Fibroblast of the aortic adventitia (primary cell): ENCODE measurements around the gene VPS39. TPM values are rescaled to one million over a fixed set of nuclear protein-coding genes. Genes with fewer than 3 reads are reported as not detected.

Source experiments
- DNase-seq: peaks from one replicate; pipeline ENCODE4 v3.0.0-alpha.2; 2010; ENCODE audit warnings: low read depth
- H3K4me3 ChIP-seq: 2 replicates; pipeline ENCODE4 v1.5.1; 2011; ENCODE audit warnings: low read depth, mild to moderate bottlenecking, control low read depth, low read length, moderate library complexity
- total RNA-seq: library from RNA; depleted of rRNA; stranded (reverse); fragments of >200 nt; gene quantifications from 2 replicates; pipeline ENCODE4 v1.2.3, GENCODE V29; 2012; ENCODE audit warnings: low replicate concordance
- TF ChIP-seq, protein P1 (sequence below): IDR thresholded peaks from 2 replicates; pipeline ENCODE4 v1.5.1; 2011; ENCODE audit warnings: mild to moderate bottlenecking, low read length, control low read depth, inconsistent platforms; ENCODE audit not compliant: insufficient read depth

The VPS39 gene
- total RNA-seq, 1 donor: 61.8 TPM

DNA sequence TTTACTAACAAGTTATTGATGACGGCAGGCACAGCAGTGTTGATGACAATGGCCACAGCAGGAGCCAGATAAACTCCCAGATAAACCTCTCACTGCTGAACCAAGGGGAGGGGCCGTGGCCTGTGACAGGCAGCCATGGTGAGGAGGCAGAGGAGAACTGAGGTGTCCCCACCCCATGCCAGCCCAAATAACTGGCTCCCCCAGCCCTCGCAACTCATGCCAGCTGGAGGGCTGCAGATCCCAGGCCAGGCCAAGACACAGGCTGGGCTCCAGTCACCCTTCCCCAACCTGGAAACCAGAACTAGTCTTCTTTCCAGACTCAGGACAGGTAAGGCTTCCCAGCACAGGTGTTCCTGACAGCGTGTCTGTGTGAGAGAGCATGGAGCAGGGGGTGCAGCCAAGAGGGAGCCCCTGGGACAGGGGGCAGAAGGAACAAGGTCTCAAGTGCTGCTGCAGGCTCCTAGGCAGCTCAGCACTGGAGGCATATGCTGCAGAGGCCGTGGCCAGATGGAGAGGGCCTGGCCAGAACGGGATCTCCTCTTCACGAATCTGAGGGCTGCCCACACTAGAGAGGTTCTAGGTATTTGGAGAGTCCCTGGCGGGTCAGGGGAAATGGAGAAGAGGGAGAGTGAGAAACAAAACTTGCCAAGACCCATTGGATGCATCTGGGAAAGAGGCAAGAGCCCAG lies 67.6 kb downstream of the VPS39 start:
- no peak overlapping the region for H3K4me3 ChIP-seq
- TF ChIP-seq, protein P1, sequence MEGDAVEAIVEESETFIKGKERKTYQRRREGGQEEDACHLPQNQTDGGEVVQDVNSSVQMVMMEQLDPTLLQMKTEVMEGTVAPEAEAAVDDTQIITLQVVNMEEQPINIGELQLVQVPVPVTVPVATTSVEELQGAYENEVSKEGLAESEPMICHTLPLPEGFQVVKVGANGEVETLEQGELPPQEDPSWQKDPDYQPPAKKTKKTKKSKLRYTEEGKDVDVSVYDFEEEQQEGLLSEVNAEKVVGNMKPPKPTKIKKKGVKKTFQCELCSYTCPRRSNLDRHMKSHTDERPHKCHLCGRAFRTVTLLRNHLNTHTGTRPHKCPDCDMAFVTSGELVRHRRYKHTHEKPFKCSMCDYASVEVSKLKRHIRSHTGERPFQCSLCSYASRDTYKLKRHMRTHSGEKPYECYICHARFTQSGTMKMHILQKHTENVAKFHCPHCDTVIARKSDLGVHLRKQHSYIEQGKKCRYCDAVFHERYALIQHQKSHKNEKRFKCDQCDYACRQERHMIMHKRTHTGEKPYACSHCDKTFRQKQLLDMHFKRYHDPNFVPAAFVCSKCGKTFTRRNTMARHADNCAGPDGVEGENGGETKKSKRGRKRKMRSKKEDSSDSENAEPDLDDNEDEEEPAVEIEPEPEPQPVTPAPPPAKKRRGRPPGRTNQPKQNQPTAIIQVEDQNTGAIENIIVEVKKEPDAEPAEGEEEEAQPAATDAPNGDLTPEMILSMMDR: no peak
- no peak for DNase-seq

DNA sequence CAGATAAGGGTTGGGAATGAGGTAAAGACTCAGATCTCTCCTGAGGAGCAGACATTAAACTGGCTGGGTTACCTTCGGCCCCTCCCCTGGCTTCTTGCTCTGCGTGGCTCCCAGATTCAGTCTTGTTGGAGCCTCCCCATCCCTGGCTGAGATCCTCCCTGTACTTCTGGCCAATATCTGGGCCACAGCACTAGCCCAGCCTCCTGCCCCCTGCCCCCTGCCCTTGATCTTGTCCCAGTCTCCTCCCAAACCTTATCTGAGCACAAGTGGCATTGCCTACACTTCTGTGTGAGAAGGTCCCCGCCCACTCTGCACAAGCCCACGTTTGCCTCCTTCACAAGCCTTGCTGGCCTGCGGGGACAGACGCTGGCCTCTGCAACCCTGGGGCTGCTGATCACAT lies 68.5 kb downstream of the VPS39 start:
- DNase-seq: no peak
- no peak overlapping the region for H3K4me3 ChIP-seq
- TF ChIP-seq, protein P1: no peak

DNA sequence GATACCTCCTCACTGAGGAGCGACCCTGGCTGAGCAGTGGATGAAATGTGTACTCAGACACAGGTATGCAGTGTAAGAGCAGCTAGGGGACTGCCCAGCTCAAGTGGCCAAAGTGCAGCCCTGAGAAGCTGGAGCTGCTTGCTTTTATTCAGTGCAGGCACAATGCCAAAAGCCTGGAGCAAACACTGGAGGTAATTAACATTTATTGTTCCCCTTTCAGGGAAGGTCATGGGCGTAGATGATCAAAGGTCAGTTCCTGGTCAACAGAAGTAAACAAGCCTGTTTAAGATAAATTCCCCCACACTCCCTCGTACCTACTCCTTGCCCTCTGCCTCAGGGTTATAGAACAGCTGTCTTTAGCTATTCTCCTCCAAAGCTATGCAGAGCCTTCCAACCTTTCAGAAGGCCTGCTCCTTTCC lies 69.1 kb downstream of the VPS39 start:
- no peak for DNase-seq
- TF ChIP-seq, protein P1: no peak
- H3K4me3 ChIP-seq: no peak overlapping the region

DNA sequence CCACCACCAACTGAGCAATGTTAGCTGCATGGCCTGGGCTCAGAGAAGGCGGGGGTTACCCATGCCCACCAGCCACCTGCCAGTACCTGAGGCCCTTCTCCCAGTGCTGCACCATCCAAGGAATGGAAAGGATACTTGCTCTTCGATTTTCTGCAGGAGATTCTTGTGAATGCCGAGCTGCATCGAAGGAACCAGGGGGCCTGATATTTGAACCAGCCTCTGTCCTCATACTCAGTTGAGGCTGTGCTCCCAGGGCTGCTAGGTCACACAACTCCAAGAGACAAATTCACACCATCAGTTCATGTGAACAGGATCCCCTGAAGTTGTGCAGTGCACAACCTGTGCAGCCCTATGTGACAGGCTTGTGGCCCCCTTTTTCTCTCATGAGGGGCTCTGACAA lies 69.7 kb downstream of the VPS39 start:
- TF ChIP-seq, protein P1: no peak
- no peak for DNase-seq

DNA sequence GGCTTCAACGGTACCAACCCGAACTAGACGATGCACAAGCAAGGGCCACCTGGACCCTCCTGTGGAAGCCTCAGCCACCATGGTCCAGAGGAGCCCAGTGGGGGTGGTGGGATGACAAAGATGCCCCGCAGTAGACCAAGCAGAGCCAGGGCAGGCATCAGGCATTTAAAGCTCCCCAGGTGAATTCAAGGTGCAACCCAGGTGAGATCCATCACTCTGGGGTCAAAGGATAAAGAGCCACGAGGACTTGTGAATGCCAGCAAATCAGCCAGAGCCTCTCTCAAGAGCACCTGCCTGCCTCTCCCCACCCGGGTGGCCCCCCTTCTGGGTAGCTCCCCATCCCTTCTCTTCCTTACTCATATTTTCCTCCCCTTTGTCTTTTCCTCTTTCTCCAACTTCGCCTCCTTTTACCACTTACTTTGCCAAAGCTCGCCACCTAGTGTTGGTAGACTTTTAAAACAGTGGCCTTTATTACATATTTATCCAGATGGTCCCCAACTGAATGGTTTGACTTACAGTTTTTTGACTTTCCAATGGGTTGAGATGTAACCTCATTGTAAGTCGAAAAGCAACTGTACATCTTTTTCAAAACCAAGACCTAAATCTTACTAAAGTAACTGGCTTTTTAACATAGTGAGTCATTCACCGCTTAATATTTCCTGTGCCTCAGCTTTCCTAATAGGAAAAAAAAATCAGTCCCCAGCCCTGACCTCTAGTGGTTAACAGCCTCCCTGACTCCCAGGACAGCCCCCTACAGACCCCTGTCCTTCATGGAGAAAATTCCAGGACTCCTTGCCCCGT lies 70.4 kb downstream of the VPS39 start:
- no peak overlapping the region for H3K4me3 ChIP-seq
- TF ChIP-seq, protein P1: peak; percentile 73
- peak; percentile 67 for DNase-seq

More for the DNA sequence above, 69.7 kb downstream of the VPS39 start:
- no peak overlapping the region for H3K4me3 ChIP-seq

DNA sequence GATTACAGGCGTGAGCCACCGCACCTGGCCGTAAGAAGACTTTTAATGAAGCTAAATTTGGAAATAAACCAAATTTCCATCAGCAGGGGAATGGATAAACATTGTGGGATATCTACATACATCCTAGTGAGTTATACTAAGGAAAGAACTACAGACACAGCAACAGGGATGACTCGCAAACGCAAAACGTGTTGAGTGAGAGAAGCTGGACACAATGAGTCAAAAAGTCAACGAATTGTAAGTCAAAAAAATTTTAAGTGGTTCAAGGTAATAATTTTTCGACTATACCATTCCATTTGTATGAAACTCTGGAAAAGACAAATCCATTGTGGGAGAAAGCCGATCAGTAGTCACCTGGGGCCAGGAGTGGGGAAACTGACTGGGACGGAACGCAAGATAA lies 71.6 kb downstream of the VPS39 start:
- TF ChIP-seq, protein P1: no peak
- H3K4me3 ChIP-seq: no peak overlapping the region
- DNase-seq: no peak
